Lower leg skin (tissue), 4 donors: ENCODE measurements around the gene B9D1. TPM values are rescaled to one million over a fixed set of nuclear protein-coding genes. Genes with fewer than 3 reads are reported as not detected.

Experiments used
- DNase-seq, 2 donors: peaks; one replicate each; pipeline ENCODE4 v3.0.0-alpha.2; 2019; ENCODE audit warnings: low spot score in 2 of 2
- H3K4me3 ChIP-seq: fragments of 200-600 bp; sonication (generic); 2 replicates; pipeline ENCODE4 v1.5.1; 2017; ENCODE audit warnings: mild to moderate bottlenecking, low read depth; ENCODE audit not compliant: poor library complexity, severe bottlenecking
- POLR2A ChIP-seq, 2 donors: fragments of 450-650 bp; IDR thresholded peaks; one replicate each; pipeline ENCODE4 v1.6.1; 2016 to 2017; ENCODE audit warnings: antibody characterized with exemption in 2 of 2, mild to moderate bottlenecking in 1 of 2, moderate library complexity in 1 of 2
- WGBS, 2 donors: methylation state at CpG; one replicate each; pipeline ENCODE4 v1.1.5; 2018; 5-methylcytosine and 5-hydroxymethylcytosine counted together
- intact Hi-C: fragments of 100-400 bp; cut with DNase I; formaldehyde crosslinking; loops from one replicate; pipeline ENCODE4 v1.15.0; 2023; ENCODE audit warnings: low total_unique reads
- total RNA-seq, 4 donors: library from RNA; depleted of rRNA; stranded (reverse); fragments of >200 nt; gene quantifications; one replicate each; pipeline ENCODE4 v1.1.0, GENCODE V29; 2016
- TF ChIP-seq, protein P1 (sequence below), 3 donors: fragments of 450-650 bp; IDR thresholded peaks; one replicate each; pipeline ENCODE4 v1.5.1; 2016; ENCODE audit warnings: antibody characterized with exemption in 3 of 3, mild to moderate bottlenecking in 3 of 3, moderate library complexity in 2 of 3

The B9D1 gene
- total RNA-seq, 4 donors from 2014 or later, result 2.4 to 24.5 (median 19.5) TPM

DNA sequence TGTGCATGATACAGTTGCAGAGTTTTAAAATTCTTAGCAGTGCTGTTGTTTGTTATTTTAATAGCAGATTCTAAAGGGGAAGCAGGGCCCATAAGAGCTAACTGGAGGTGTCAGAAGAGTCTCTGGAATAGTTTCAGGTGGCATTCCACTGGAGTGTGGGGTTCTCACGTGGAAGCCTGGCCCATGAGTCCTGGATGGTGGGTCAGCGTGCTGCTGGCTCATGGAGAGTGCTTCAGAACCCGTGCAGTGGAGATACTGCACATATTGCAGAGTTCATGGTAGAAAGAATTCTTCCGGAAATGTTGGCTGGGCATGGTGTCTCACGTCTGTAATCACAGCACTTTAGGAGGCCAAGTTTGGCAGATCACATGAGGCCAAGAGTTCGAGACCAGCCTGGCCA lies 43.9 kb downstream of the B9D1 start:
- TF ChIP-seq, protein P1, sequence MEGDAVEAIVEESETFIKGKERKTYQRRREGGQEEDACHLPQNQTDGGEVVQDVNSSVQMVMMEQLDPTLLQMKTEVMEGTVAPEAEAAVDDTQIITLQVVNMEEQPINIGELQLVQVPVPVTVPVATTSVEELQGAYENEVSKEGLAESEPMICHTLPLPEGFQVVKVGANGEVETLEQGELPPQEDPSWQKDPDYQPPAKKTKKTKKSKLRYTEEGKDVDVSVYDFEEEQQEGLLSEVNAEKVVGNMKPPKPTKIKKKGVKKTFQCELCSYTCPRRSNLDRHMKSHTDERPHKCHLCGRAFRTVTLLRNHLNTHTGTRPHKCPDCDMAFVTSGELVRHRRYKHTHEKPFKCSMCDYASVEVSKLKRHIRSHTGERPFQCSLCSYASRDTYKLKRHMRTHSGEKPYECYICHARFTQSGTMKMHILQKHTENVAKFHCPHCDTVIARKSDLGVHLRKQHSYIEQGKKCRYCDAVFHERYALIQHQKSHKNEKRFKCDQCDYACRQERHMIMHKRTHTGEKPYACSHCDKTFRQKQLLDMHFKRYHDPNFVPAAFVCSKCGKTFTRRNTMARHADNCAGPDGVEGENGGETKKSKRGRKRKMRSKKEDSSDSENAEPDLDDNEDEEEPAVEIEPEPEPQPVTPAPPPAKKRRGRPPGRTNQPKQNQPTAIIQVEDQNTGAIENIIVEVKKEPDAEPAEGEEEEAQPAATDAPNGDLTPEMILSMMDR (IDR thresholded peaks at IDR 0.05), result no peak
- no peak for TF ChIP-seq POLR2A (IDR thresholded peaks at IDR 0.05)
- DNase-seq, result no peak
- 79 to 88% methylated on average over 6 of the region's 6 CpGs for WGBS, 2 donors
- intact Hi-C loops, result no loop called here
- H3K4me3 ChIP-seq, result no peak overlapping the region

DNA sequence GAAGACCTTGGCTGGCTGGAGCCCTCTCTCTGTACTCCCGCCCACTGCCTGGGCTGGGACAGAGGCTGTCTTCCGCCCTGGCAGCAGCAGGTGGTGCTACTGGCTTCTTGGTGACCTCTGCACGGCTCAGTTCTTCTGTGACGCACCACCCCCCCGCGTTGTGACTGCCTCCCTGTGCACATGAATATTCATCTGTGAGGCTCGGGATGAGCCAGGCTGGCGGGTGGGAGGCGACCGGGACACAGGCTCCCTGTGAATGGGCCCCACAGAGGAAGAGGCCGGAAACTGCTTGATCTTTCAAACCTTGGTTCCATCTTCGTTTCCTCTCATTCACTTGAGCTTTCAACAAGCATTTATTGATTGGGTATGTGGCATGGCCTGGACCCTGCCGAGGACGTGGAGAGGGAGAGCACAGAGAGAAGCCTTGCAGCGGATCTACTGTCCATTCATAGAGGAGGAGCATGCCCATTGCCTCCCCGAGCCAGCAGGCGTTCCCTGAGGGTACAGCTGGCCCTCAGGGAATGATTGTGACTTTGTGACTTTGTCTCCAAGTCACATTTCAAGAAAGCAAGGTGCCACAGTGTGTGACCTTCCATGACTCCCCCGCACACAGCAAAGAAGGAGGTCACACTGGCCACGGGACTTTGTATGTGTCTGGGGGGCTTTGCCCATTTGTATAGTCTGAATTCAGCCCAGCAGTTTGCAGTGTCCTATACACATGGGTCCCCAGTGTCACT lies 45.0 kb downstream of the B9D1 start:
- TF ChIP-seq, protein P1 (IDR thresholded peaks at IDR 0.05), result no peak
- no peak for TF ChIP-seq POLR2A (IDR thresholded peaks at IDR 0.05)
- 53 to 77% methylated on average over 16 to 19 of the region's 19 CpGs for WGBS, 2 donors
- no peak overlapping the region for H3K4me3 ChIP-seq
- DNase-seq, result no peak
- intact Hi-C loops, result no loop called here

DNA sequence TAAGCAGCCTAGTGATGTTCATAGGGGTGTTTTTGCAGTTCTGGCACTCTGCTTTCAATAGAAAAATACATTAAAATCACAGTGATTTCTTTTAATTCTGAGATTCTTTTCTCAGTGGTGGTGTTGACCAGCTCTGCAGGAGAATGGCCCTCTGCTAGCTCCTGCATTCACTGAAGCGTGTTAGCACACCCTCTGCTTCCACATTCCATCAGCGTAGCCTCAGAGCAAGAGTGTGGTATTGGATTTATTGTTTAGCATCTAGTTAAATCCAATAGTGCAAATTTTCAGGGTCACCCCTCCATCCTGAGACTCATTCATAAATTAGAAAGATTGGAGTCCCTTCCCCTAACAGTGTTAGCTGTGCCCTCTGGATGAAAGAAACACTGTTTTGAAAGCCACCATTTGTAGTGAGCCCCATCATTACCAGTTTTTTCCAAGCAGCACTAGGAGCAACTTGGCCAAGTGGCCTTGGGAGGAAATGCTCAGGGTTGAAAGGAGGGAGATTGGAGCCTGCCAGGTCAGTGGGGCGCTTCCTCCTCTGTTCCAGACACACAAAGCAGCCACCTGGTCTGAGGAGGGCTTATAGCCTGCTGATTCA lies 45.7 kb downstream of the B9D1 start:
- intact Hi-C loops, result no loop called here
- no peak for DNase-seq
- 88% methylated on average over 3 of the region's 3 CpGs for WGBS, 2 donors
- H3K4me3 ChIP-seq, result no peak overlapping the region
- TF ChIP-seq, protein P1 (IDR thresholded peaks at IDR 0.05), result no peak
- no peak for TF ChIP-seq POLR2A (IDR thresholded peaks at IDR 0.05)

DNA sequence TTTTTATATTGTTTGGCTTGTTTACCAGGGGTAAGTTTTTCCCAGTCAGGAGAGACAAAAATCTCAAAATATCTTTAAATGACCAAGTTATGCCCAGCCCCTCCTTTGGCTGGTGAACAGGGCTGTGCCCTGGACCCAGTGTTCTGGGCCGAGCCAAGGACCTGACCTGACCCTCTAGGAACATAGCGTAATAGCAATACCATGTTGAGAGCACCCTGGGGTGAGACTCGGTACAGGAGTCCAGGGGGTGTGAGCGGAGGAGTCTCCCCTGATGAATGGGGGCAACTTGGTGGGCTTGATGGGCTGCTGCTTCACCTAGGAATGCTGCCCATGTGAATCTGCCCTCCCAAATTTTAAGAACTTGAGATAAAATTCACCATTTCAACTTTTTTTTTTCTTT lies 47.4 kb downstream of the B9D1 start:
- WGBS, 2 donors, result 93 to 96% methylated on average over 4 of the region's 4 CpGs
- intact Hi-C loops, result no loop called here
- TF ChIP-seq, protein P1 (IDR thresholded peaks at IDR 0.05), result no peak
- no peak for TF ChIP-seq POLR2A (IDR thresholded peaks at IDR 0.05)
- no peak for DNase-seq
- no peak overlapping the region for H3K4me3 ChIP-seq

DNA sequence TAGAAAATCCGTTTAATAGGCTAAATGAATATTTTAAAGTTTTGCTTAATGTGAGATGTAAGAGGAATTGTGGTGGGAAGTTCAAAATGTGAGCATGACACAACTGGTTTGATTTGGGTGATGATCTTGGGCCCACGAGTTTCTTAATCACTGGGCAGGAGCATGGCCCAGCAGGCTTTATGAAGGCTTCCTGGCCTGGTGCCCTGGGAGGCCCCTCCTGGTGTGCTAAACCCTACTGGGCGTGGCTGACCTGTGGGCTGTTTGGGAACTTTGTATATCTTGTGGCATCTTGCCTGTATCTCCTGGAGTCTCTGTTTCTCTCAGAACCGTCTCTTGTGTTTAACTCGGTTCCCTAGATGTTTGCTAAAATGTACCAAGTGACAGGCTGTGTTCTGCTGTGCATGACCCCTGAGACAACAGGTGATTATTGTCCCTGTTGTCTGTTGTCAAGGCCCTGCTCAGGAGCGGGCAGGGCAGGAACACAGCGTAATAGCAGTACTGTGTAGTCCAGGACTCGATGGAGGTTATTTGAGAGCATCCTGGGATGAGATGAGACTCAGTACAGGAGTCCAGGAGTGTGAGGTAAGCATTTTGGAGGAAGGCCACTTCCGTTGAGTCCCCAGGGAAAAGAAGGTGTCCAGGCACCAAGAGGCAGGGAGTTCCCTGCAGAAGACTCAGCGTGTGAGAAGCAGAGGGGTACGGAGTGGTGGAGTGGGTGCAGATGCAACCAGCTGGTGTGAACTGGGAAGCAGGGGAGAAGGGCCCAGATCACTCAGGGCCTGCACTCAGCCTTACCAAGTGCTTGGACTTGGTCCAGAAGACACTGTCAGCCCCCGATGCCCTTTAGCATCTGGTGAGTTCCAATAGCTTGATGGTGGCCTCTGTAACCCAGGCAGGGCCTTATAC lies 48.5 kb downstream of the B9D1 start:
- no peak for DNase-seq
- no peak for TF ChIP-seq POLR2A (IDR thresholded peaks at IDR 0.05)
- TF ChIP-seq, protein P1 (IDR thresholded peaks at IDR 0.05), result no peak
- no peak overlapping the region for H3K4me3 ChIP-seq
- intact Hi-C loops, result no loop called here
- 47 to 56% methylated on average over 12 of the region's 12 CpGs for WGBS, 2 donors
